IPS-18c (cell line): ENCODE measurements around the gene NOL9.

Experiments
- H3K4me3 ChIP-seq: 2 replicates; pipeline ENCODE4 v1.7.0; 2013; ENCODE audit warnings: low read depth, mild to moderate bottlenecking, low read length, moderate library complexity; ENCODE audit not compliant: insufficient read depth
- H3K9me3 ChIP-seq: one replicate; pipeline ENCODE4 v1.6.1; 2013; ENCODE audit warnings: mild to moderate bottlenecking, low read length, moderate library complexity; ENCODE audit not compliant: control insufficient read depth, insufficient read depth

The NOL9 gene

GRCh38 chr1:6473974-6474814 is 80.1 kb downstream of the NOL9 start:
- no peak overlapping the region; the same call in 1 of the 2 replicates for H3K4me3 ChIP-seq
- no peaks in the 10 kb centered on the region for H3K9me3 ChIP-seq

- no peak overlapping the region for H3K4me3 ChIP-seq
- no peaks in the 10 kb centered on the region for H3K9me3 ChIP-seq
Observed at GRCh38 chr1:6473156-6473555, 81.2 kb downstream of the NOL9 start.

GRCh38 chr1:6472391-6472790 is 81.9 kb downstream of the NOL9 start:
- Histone ChIP-seq H3K4me3 (no peak overlapping the region), H3K9me3 (no peaks in the 10 kb centered on the region)

GRCh38 chr1:6471970-6472368 is 82.3 kb downstream of the NOL9 start:
- H3K4me3 ChIP-seq, result no peak overlapping the region
- H3K9me3 ChIP-seq, result no peaks in the 10 kb centered on the region
